NCI-H1436 treated with DMSO at 0.1 percent for 48 hours (cell line): Measurements from ENCODE around the gene ADAM15.

Source experiments
- DNase-seq: peaks from one replicate; lab custom pipeline; 2025; lab: John Stamatoyannopoulos, UW

The ADAM15 gene

DNA sequence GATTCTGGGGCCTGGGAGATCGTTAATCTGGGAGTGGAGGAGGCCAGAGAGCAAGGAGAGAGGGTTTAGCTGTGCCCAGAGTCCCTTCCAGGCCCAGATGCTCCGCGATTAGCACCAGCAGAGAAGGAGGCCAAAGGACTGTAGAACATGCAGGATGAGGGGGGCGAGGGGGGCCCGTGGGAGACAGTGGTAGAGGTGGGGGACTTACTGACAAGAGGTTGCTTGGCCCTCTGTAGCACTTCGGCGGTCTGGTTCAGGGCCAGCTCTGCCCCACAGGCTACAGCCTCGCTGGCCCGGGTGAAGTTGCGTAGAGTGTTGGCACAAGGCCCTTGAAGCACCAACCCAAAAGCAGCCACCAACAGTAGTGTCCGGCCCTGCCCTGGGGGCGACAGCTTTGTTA is 18.2 kb upstream of the ADAM15 start:
- DNase-seq, result no peak

DNA sequence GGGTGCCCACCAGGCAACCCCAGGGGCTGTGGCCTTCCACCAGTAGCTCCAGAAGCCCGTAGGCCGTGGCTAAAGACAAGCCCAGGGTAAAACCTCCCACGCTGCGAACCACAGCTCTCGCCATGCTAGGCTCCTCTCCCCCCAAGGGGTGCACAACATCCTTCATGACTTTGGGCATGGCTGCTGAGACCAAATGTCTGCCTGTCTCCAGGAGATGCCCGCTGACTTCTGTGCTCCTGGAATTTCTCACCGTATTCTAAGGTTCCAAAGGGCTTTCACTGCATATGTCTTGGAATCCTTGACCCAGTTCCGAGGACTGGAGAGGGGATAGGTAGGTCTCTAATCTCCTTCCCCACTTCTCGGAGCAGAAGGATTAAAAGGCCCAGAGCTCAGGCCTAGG is 17.6 kb upstream of the ADAM15 start, which contains the start of the genes DCST1 and DCST2:
Gene DCST1 (plus strand): TSS at position 301 of the 400 bp plus-strand sequence. CDS start 213 bp downstream, outside the sequence.
Gene DCST2 (minus strand): TSS at position 258 of the 400 bp plus-strand sequence. CDS start 80 bp downstream, at position 178.
- DNase-seq, result no peak

DNA sequence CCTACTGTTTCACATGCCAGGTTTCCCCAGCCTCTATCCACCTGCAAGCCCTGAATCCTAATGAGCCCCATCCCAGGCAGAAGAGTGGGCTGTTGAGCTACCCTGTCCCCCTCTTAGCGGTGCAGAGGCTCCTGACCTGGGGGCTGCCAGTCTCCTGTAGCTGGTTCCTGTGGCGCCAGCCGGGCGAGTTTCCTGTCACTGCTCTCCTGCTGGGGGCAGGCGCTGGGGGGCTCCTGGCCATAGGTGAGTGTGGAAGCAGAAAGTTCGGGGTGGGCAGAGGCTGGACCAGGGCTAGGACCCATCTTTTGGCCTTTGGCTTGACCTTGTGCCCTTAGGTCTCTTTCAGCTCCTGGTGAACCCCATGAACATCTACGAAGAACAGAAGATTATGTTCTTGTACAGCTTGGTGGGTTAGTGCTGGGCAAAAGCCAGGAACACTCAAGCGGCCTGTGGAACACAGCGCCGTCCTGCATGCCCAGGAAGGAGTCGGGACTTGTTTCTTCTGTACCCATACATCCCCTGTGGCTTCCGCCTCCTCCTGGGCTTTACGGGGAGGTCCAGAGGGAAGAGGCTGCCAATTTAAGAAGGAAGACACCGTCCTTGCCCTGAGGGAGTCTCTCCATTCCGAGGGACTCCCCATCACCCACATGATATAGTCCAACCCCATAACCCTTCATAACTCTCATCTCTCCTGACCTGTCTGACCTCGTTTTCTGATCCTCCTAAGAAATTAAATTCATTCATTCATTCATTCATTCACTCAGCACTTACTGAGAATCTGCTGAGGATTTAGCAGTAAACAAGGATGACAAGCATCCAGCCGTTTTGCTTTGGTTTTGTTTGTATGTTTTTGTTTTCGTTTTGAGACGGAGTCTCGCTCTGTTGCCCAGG is 16.6 kb upstream of the ADAM15 start:
- no peak for DNase-seq

DNA sequence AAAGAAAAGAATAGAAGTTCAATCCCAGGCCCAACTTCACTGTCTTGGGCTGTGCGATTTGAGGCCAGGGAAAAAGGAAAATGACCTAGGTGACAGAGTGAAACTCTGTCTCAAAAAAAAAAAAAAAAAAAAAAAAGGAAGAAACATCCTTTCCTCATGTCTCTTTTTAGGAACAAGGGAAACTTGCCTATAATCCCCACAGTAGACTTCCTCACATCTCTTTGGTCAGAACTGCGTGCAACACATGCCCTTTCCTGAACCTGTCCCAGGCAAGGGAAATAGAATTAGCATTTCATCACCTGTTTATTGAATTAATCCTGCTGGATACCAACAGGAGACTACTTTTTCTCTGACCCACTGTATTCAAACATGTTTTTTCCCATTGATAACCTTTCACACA is 15.2 kb upstream of the ADAM15 start:
- no peak for DNase-seq

DNA sequence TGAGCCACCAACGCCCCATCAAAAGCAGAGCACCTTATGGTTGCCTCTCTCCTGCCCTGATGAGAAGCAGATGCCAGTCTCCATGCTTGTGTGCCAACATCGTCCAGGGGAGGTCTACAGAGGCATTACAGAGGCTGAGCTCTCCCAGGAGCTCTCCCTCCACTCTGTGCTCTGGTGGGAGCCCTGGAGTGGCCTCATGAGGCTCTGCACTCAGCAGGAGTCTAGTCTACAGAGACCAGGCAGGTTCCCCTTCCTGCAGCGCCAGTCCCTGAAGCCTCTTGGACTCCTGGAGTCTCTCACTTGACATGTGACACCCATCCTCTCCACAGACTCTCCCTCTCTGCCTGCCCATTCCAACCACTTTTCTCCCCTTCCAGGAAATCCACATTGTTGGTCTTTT is 14.1 kb upstream of the ADAM15 start:
- no peak for DNase-seq

DNA sequence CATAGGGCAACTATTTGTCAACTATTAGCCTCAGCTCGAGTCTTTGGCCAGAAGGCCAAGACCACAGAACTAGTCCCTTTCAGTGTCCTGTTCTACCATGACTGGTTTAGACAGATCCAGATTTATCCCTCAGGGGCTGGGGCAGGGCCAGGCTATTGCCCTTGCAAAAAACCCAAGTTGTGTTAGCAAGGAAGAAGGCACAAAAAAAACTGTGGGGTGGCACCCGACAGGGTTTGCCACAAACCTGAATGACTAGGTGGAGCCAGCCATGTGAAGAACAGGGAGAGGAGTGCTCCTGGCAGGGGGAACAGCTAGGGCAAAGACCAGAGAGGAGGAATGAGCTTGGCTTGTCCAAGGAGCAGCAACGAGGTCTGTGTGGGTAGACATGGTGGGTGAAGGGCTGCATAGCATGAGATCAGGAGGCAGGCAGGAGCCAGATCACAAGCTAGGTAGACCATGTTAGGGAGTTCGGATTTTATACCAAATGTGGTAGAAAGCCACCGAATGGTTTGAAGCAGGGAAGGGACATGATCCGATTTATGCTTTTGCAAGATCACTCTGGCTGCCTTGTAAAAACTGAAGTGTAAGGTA is 13.2 kb upstream of the ADAM15 start:
- DNase-seq, result no peak

DNA sequence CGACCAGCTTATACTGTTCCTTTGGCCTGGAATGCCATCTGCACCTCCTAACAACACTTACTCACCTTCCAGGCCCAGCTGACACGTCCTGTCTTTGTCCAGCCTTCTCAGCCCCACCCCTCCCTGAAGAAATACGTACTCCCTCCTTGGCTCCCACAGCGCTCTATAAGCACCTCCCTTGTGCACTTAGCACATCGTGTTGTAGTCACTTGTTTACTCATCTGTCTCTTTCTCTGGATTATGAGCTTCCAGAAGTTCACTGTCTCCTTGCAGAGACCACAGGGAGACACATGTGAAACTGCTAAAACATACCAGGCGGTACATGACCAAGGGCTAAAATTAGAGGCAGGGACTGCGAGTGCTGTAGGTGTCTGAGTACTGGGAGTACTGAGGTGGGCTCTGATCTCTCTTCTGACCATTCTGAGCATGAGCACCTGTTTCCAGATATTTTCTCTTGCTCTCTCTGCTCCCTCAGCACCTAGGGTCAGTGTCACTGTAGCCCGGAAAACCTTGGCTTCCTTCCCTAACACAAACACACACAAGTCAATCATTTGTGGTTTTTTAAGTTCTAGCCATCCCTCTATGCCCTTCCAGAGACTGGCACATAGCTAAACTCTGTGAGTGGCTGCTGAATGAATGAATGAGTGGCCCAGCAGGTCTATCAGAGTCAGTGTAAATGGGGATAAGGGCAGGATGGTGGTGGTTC is 12.4 kb upstream of the ADAM15 start:
- DNase-seq, result no peak

DNA sequence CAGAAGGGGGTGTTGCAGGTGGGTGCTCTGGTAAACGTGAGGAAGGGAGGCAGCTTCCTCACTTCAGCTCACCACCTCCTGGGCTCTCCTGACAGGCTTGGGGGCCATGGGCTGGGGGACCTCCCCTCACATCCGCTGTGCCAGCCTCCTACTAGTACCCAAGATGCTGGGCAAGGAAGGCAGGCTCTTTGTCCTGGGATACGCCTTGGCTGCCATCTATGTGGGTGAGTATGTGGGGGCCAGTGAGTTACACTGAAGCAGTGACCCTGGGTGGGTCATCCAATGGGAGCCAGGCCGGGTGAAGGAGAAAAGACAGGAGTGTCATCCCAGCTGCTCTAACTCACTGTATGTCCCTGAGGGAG is 11.8 kb upstream of the ADAM15 start:
- DNase-seq, result no peak

DNA sequence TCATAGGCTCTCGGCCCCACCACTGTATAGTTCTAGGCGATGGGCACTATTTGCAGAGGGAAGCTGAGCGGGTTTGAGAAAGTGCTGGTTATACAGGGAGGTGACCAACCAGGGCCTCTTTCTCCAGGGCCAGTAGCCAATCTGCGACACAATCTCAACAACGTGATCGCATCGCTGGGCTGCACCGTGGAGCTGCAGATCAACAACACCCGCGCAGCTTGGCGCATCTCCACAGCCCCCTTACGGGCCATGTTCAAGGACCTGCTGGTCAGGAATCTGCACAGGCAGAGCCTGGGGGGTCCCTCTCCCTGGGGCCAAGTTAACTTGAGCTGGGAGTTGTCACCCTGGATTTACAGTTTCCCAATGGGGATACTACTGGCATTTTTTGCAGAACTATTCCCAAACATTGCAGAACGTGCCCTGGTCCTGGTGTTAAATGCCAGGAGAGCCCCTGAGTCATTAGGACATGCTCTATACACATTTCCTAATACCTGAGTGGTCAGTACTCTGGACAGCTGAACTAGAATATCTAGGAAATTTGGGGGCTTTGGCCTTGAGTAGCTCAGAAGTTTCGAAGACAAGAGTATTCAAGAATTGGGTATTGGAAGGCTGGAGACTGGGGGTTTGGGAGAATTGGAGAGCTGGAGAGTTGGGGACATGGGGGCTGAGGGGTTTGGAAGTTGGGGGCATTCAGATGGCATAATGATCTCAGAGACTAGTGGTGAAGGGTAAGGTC is 10.6 kb upstream of the ADAM15 start:
- no peak for DNase-seq

DNA sequence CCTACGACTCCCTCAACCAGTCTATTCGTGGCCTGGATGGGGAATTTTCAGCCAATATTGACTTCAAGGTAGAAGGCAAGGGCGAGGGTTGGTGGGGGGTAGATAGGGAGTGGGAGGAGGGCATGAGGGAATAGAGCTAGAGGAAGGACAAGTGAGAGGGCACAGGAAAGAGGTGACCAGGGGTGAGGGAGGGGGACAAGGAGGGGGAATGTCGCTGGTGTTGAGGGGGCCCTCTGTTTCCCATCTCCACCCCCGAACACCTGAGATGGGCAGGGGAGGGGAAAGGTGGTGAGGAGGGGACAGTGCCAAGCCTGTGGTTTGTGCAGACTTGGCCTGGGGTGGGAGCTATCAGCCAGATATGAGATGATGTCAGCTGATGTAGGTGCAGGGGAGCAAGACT is 8.3 kb upstream of the ADAM15 start:
- DNase-seq, result no peak

DNA sequence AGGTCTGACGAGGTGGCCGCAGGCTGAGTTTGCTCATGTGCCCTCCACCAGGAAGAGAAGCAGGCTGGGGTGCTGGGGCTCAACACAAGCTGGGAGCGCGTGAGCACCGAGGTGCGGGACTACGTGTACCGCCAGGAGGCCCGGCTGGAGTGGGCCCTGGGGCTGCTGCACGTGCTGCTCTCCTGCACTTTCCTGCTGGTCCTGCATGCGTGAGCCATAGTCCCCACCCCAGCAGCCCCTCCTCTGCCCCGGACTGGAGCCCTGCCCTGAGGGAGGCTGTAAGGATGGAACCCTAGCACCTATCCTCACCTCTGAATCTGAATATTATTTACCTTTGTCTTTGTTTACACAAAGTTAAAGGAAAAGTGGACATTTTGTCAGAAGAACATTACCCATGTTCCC is 7.8 kb upstream of the ADAM15 start:
- no peak for DNase-seq

DNA sequence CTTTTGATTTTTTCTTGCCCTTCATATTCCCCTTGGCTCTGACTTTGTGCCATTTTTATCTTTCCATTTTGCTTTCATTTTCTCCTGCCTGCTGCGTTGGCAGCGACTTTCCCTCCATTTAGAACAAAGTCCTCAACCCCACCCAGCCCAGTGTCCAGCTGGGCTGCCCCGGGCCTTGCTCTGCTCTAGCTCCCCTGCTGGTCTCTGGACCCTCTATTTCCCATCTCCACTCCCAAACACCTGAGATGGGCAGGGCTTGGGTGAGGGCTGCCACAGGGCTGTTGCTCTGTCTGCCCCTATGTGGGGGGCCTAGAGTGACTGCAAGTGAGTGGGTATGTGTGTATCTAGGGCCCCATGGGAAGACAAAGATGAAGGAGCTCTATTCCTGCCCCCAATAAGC is 7.3 kb upstream of the ADAM15 start:
- DNase-seq, result no peak

DNA sequence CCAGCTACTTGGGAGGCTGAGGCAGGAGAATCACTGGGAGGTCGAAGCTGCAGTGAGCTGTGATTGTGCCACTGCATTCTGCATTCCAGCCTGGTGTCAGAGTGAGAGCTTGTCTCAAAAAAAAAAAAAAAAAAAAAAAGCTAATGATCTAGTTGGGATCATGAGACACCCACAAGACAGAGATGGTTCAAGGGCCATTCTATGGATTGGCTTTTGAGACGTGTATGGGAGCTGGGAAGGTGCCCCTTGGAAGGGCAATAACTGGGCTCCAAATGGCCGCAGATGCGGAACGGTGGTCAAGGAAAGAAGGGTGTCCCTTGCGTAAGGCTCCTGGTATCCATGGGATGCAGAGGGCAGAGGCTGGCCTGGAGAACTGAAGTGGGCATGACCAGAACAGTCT is 6.8 kb upstream of the ADAM15 start:
- DNase-seq, result no peak

DNA sequence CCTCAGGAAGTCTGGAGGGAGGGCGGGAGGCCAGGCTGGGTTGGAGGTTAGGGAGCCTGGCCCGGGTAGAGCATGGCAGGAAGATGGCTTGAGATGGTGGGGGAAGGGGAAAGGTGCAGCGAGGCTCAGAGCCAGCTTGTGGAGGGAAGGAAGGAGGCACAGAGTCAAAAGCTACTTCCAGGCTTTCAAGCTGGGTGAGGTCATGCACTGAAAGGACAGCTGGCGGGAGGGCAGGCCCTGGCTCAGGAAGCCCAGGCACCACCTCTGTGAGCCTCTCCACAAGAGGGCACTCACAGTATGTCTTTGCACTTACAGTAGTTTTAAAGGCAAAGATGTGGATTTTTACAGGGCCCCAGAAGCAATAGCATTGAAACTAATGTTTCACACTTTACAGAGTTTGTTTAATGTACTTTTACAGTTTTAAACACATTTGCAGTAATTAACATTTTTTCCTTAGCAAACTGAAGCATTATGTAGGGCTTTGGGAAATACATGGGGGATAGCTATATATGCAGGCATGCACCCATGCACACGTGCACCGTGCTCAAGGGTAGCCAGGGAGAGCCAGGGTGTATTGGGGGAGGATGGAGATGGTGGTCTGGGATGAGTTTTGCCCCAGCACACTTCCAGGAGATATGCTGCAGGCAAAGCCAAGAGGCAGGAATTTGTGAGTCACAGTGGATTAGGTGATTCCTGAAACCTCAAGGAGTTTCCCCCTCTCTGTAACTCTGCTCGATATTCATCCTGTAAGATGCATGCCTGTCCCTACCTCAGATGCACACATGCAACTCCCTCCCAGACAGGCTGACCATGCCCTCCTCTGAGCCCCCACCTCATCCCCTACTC is 6.1 kb upstream of the ADAM15 start:
- no peak for DNase-seq

DNA sequence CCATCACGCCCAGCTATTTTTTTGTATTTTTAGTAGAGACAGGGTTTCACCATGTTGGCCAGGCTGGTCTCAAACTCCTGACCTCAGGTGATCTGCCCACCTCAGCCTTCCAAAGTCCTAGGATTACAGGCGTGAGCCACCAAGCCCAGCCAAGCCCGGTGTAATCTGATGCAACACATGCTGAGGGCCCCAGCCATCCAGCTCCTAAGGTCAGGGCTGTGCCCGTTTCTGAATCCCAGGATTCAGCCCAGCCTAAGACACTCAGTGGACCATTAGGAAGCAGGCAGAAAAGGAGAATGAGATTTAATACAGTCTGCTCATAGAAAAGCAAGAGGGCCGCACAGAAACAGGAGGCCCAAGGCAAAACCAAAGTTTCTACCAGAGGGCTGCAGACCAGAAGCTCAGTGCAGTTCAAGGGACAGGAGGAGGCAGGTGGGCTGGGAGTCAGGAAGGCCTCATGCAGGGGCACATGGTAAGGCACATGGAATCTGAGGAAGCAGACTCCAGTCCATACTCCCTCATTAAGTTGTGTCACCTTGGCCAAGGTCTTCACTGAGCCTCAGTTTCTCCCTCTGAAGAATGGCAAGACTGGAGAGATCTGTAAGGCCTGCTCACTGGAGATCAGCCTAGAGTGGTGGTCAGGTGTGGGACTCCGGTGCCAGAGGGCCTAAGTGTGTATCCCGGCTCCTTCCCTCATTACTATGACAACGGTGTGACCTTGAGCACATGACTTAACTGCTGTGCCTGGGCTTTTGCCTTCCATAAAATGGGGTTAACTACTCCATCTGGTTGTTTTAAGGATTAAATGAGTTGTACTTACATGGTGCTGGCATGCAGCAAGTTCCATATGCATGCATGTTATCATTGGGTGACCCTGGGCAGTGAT is 2.4 kb upstream of the ADAM15 start:
- DNase-seq, result no peak

DNA sequence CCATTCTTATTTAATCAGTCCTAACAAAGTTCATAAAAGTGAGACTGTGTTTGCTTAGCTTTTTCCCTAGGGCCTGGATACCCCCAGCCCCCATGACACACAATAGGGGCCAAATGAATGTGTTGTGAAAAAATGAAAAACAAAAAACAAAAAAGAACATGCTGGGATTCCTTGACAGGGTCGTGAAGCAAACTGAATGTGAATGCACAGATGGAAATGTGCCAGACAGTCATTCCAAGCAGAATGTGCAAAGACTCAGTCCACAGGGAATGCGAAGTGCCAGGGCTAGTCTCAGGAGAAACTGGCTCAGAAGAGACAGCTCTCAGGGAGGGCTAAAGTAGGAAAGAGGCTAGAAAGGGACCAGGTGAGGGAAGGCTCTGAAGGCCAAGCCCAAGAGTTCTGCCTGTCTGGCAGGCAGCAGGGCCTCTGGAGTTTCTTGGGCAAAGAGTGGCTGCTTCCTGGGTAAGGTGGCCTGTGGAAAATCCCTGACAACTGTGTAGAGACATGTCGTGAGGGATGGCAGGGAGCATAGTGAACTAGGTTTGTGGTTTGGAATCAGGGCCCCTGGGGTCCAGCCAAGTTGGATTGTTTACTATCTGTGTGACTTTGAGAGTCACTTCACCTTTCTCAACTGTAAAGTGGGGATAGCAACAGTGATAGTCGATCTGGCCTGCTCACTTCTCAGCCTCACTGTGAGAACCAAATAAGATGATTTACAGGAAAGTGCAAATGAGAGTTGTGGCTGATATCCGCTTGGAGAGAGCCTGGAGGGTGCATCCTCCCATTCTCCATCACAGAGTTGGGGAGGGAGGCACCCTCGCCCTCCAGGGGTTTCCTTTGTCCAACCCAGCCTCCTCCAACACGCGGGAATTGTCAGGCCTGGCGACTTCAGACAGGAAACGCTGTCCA is 1.2 kb upstream of the ADAM15 start:
- DNase-seq, result no peak

DNA sequence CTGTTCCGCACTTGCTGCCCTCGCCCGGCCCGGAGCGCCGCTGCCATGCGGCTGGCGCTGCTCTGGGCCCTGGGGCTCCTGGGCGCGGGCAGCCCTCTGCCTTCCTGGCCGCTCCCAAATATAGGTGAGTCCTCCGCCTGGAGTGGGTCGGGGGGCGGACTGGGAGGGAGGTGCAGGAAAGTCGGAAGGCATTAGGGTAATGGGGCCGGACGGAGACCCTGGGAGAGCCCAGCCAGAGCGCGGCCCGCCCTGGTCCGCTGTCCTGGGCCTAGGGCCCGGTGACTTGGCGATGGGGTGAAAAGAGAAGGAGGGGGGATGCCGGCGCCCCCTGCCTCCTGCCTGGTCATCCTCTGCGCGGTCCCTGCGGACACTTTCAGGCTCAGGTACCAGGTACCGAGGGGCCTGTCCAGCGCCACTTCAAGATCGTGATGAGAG is 243 bp downstream of the ADAM15 start:
- no peak for DNase-seq

DNA sequence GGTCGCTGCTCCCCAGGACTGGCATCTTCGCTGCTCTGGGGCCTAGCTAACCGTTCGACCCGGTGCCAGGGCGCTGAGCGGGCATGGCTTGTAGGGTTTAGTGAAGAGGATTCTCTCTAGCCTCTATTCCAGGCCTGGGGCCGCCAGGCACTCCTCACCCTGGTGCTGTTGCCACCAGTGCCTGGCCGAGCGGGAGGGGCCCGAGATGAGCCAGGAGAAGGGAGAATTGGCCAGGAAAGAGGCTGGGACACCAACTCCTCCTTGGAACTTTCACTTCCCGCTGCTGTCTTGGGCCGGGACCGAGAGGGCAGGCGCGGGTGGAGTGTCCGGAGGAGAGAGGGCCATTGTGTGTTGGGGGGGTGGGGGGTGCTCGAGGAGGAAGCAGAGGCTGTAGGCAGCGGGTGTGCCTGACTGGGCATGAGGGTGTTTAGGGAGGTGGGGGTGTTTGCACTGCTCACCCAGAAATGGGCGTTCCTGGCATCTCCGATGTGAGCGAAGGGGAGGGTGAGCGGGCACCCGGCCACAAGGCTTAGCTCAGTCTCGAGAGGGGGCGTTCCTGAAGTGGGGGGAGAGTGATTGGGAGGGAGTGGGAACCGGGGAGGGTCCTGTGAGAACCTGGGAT is 772 bp downstream of the ADAM15 start:
- DNase-seq, result no peak
